ENCODE data around the gene ITM2A.

ITM2A gene

GRCh38 chrX:79325263-79325958 lies 41.7 kb downstream of the ITM2A start:
- TF ChIP-seq CTCF (IDR thresholded peaks at IDR 0.05; ENCODE audit: insufficient read depth, missing control alignments): no peak
- DNase-seq (ENCODE audit: insufficient read length, low spot score) (no peak), FAIRE-seq (no peak)

All from D721Med (cell line).